HL-60 (cell line): Measurements from ENCODE around the gene HPCAL1.
A peak's percentile ranks its signal among the peaks of the same experiment; 100 is the strongest.

ENCODE experiments used
- DNase-seq, 2 experiments: peaks; one replicate each; pipeline ENCODE4 v3.0.0-alpha.2; 2010 to 2020; ENCODE audit warnings: low read depth in 1 of 2, low spot score in 1 of 2
- H3K27ac ChIP-seq: fragments of 250-450 bp; sonication (Bioruptor Pico); replicated peaks from 2 replicates; pipeline ENCODE4 v1.5.1; 2020; ENCODE audit warnings: mild to moderate bottlenecking, moderate library complexity
- H3K27me3 ChIP-seq: fragments of 250-450 bp; sonication (Bioruptor Pico); 2 replicates; pipeline ENCODE4 v1.5.1; 2021; ENCODE audit warnings: mild to moderate bottlenecking, moderate library complexity; ENCODE audit not compliant: insufficient read depth, poor library complexity, severe bottlenecking
- H3K4me3 ChIP-seq: replicated peaks from 2 replicates; pipeline ENCODE4 v1.5.1; 2011; ENCODE audit warnings: mild to moderate bottlenecking, control low read depth, low read length; ENCODE audit not compliant: insufficient read depth
- CTCF ChIP-seq: IDR thresholded peaks from one replicate; pipeline ENCODE4 v1.5.1; 2011; ENCODE audit warnings: low read length, control low read depth, inconsistent platforms; ENCODE audit not compliant: insufficient read depth
- GABPA ChIP-seq: IDR thresholded peaks from 2 replicates; pipeline ENCODE4 v1.6.1; 2012; ENCODE audit warnings: low read depth
- POLR2AphosphoS5 ChIP-seq: IDR thresholded peaks from 2 replicates; pipeline ENCODE4 v1.6.1; 2012; ENCODE audit warnings: low read depth
- REST ChIP-seq: IDR thresholded peaks from 2 replicates; pipeline ENCODE4 v1.6.1; 2012; ENCODE audit warnings: low read depth; ENCODE audit not compliant: insufficient replicate concordance
- SPI1 ChIP-seq: IDR thresholded peaks from 2 replicates; pipeline ENCODE4 v1.6.1; 2012; ENCODE audit warnings: low read depth, mild to moderate bottlenecking, borderline replicate concordance

HPCAL1 gene

GRCh38 chr2:10434886-10435819 is 132.4 kb downstream of the HPCAL1 start:
- TF ChIP-seq CTCF (peak; percentile 88), POLR2AphosphoS5 (no peak)
- peak; percentile 49 to 74 for DNase-seq
- Histone ChIP-seq H3K4me3 (no peak overlapping the region), H3K27ac (no peak overlapping the region), H3K27me3 (no peaks in the 10 kb centered on the region)

GRCh38 chr2:10435820-10436204 is 133.1 kb downstream of the HPCAL1 start:
- no peak overlapping the region for H3K27ac ChIP-seq
- TF ChIP-seq CTCF (no peak), GABPA (no peak), REST (no peak), POLR2AphosphoS5 (no peak)
- no peaks in the 10 kb centered on the region for H3K27me3 ChIP-seq
- no peak overlapping the region for H3K4me3 ChIP-seq
- DNase-seq: no peak

GRCh38 chr2:10436583-10437110 is 133.9 kb downstream of the HPCAL1 start:
- Histone ChIP-seq H3K27me3 (no peaks in the 10 kb centered on the region), H3K27ac (no peak overlapping the region)
- no peak for TF ChIP-seq GABPA
- no peak for TF ChIP-seq CTCF
- no peak for TF ChIP-seq REST
- no peak for TF ChIP-seq POLR2AphosphoS5
- no peak for TF ChIP-seq SPI1

More at GRCh38 chr2:10436583-10437110, 133.9 kb downstream of the HPCAL1 start:
- no peak for DNase-seq
- no peak overlapping the region for H3K4me3 ChIP-seq
